H1 (cell line): ENCODE results near the gene ARHGEF10L.

Experiments used
- EZH2 ChIP-seq: fragments of 200-600 bp; sonication (generic); IDR thresholded peaks from 2 replicates; pipeline ENCODE4 v1.7.1; 2012; ENCODE audit warnings: low read depth, mild to moderate bottlenecking, moderate library complexity, low read length, inconsistent platforms; ENCODE audit not compliant: severe bottlenecking
- MAFK ChIP-seq: IDR thresholded peaks from 2 replicates; pipeline ENCODE4 v1.6.1; 2012; ENCODE audit warnings: low read depth, mild to moderate bottlenecking, improper control_type of control experiment, low read length
- POLR2A ChIP-seq, 2 experiments: IDR thresholded peaks; 1 replicate in 1 of 2; 2 replicates in 1 of 2; pipeline ENCODE4 v1.6.1; 2011; ENCODE audit warnings: low read depth in 2 of 2, low read length in 2 of 2, mild to moderate bottlenecking in 2 of 2; ENCODE audit errors: control extremely low read depth in 1 of 2
- POLR2AphosphoS5 ChIP-seq: IDR thresholded peaks from 2 replicates; pipeline ENCODE4 v1.6.1; 2011; ENCODE audit warnings: low read depth, low read length
- SUZ12 ChIP-seq: fragments of 200-600 bp; sonication (generic); IDR thresholded peaks from 2 replicates; pipeline ENCODE4 v1.6.1; 2012; ENCODE audit warnings: mild to moderate bottlenecking, inconsistent platforms, low read length, moderate library complexity, mixed read lengths
- TEAD4 ChIP-seq: IDR thresholded peaks from 2 replicates; pipeline ENCODE4 v1.6.1; 2012; ENCODE audit warnings: low read depth, low read length, inconsistent platforms, mixed read lengths
- TF ChIP-seq, protein P1 (sequence below): IDR thresholded peaks from 2 replicates; pipeline ENCODE4 v1.6.1; 2011; ENCODE audit warnings: low read length, improper control_type of control experiment

DNA sequence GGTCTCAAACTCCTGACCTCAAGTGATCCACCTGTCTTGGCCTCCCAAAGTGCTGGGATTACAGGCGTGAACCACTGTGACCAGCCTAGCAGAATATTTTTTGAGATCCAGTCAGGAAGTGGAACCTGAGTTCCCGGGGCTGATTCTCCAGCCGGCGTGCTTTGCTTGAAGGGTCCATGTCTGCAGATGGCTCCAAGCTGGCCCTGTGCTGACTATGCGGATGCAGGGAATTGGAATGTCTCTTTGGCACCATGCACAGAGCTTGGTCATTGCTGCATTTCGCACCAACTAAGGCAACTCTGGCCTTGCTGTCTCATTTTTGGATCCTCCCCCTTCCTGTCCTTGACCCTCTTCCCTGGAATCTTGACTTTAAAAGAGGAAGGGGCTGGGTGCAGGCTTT is 28.1 kb downstream of the ARHGEF10L start:
- TF ChIP-seq EZH2 (no peak), POLR2A (IDR thresholded peaks at IDR 0.05; ENCODE audit: control extremely low read depth in 1 of 2, low read depth in 2 of 2, low read length in 2 of 2) (no peak), MAFK (no peak), TEAD4 (no peak), POLR2AphosphoS5 (no peak), SUZ12 (no peak)
- TF ChIP-seq, protein P1, sequence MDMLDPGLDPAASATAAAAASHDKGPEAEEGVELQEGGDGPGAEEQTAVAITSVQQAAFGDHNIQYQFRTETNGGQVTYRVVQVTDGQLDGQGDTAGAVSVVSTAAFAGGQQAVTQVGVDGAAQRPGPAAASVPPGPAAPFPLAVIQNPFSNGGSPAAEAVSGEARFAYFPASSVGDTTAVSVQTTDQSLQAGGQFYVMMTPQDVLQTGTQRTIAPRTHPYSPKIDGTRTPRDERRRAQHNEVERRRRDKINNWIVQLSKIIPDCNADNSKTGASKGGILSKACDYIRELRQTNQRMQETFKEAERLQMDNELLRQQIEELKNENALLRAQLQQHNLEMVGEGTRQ: no peak
